Stimulated activated CD4-positive, alpha-beta T cell treated with anti-CD3 and anti-CD28 coated beads, Interleukin-4, amount 100 ng/mL, for 4 hours (primary cell): ENCODE results near the gene KIF20B.

Experiments used
- DNase-seq, 2 experiments: peaks; one replicate each; pipeline ENCODE4 v3.0.0-alpha.2; 2020

KIF20B gene

GRCh38 chr10:89701242-89702120 lies at the start of gene KIF20B:
Gene KIF20B (plus strand): TSS chr10:89701590. CDS start chr10:89705295, 3,705 bp downstream.
- peak; percentile 88 to 95 for DNase-seq

- no peak for DNase-seq
These were observed 49.3 kb upstream of the KIF20B start for GRCh38 chr10:89651916-89652573.

GRCh38 chr10:89652806-89653370 lies 48.5 kb upstream of the KIF20B start:
- no peak for DNase-seq

DNA sequence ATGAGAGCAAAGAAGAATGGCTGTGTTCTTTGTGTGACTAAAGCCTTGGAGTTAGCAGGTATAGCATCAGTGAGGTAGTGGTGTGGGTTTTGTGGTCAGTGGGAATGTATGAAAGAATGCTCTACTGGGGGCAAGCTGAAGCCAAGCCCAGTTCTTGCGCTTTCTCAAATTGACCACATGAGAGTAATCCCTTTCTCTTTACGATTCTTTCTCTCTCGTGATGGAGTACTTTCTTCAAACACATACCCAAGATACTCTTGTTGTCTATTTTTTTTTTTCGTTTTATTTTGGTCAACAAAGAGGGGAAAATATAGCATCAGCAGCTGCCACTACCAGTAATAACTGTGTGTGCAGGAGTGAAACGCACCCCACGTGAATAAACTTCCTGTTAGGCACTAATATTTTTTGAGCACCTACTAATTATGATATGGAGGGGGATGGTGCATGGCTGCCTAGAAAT lies 48.0 kb upstream of the KIF20B start:
- no peak for DNase-seq

- no peak for DNase-seq
These were observed 45.7 kb upstream of the KIF20B start for GRCh38 chr10:89655722-89656121.

DNA sequence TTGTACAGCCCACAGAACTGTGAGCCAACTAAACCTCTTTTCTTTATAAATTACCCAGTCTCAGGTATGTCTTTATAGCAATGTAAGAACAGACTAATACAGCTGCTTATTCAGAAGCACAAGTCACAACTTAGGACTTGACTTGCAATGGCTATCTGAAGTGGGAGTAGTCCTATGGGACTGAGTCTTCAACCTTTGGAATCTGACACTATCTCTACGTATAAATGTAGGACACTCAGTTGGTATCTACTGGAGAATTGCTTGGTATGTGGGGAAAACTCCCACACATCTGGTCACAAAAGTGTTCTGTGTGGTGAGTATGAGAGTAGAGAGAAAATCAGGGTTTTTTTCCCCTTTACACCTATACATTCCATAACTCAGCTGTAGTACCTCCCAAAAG lies 44.1 kb upstream of the KIF20B start:
- DNase-seq, result no peak

DNA sequence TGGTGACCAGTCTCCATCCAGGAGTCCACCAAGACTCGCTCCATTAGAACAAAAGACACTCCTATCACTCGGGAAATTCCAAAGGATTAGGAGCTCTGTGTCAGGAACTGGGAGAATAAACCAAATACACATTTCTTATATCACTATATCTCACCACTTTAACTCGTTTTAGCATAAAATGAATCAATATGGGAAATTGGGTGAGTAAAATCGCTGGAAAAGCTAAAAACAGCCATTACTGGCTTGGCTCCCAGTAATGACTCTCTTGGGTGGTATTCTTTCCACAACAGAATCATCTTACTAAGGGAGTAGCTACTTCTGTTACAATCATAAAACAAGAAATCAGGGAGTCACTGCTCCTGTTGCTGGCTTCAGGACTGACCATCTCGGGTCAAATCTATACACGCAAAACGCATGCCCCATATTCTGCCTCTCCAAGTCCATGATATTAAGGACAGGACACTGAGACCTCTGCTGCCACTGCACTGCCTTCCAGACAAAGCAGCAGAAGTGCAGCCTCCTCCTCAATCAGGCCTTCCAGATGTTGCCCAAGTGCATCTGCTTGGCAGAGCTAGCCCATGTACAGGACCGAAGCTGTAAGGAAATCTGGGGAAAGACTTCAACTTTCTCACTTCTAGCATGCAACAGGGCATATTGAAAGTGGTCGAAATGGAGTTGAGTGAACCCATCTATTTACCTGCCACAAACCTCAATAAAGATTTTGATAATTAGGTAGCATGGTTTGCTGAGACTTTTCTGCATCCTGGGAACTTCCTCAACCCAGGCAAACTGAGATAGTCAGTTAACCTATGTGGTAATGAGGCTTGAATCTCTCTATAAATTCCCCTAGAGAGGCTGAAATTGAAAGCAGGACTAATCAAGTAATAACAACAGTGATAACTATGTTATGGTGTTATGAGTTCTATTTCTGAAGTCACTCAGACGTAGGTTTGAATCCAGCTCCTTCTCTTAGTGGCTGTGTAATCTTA lies 42.0 kb upstream of the KIF20B start:
- DNase-seq, result no peak

DNA sequence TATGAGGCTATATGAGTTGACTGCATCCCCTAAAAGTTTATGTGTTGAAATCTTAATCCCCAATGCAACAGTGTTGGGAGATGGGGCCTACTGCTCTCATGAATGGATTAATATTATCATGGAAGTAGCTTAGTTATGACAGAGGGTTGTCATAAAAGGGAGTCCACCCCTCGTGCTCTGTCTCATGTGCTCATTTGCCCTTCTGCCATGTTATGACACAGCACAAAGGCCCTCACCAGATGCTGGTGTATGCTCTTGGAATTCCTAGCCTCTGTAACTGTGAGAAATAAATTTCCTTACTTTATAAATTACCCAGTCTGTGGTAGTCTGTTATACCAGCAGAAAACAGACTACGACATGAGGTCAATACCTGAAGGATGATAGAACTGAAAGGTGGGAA lies 38.8 kb upstream of the KIF20B start:
- no peak for DNase-seq

DNA sequence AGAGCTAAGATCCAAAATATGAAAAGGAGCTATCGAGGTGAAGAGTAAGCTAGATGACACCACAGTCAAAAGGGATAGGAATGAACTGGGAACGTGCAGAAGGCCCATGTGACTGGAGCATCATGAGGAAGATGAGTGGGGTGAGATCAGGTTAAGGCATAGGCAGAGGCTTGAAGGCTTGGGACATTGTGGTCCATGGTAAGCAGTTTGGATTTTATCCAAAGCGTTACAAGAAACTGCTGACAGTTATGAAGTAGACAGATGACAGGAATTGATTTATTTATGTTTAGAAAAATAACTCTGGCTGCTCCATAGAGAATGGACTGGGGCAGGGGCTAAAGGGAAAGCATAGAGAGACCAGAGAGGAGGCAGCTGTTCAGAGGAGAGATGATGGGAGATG lies 38.2 kb upstream of the KIF20B start:
- DNase-seq, result no peak

DNA sequence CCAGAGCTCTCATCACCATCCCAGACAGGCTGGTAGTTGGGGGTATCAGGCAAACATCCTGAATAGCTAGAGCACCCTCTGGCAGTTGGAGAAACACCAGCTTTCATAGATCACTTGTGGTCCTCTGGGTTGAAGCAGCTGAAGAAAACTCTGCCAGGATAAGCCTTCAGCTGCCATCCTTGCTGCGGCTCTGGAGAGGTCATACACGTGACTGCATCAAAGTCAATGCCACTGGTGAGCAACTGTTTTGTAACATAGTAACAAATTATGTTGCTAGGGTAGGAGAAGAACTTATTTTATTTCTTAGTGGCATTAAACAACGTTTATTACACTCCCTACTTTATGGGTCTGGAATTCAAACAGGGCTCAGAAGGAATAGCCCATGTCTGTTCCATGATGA lies 37.2 kb upstream of the KIF20B start:
- DNase-seq, result no peak

- no peak for DNase-seq
These were observed 36.1 kb upstream of the KIF20B start for GRCh38 chr10:89665302-89665701.

GRCh38 chr10:89666138-89666537 lies 35.3 kb upstream of the KIF20B start:
- no peak for DNase-seq

GRCh38 chr10:89668386-89669071 lies 32.9 kb upstream of the KIF20B start:
- DNase-seq, result no peak

- DNase-seq, result no peak
These were observed 31.4 kb upstream of the KIF20B start for GRCh38 chr10:89669985-89670384.

DNA sequence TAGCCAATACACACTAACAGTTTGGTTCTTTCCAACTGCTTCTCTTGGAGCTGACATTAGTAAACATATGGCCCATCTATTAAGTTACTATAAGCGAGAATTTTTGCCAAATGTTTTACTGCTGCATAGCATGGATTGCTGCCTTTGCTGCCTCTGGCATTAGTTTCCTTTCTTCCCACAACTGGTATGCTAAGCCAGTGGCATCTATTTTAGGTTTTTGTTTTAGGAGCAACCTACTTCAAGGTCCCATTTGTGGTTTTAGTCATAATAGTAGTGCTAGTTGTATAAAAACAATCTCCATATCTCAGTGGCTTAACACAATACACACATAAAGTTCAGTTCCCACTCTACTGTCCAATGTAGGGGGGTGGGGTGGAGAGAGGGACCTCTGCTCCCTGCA lies 30.5 kb upstream of the KIF20B start:
- no peak for DNase-seq

DNA sequence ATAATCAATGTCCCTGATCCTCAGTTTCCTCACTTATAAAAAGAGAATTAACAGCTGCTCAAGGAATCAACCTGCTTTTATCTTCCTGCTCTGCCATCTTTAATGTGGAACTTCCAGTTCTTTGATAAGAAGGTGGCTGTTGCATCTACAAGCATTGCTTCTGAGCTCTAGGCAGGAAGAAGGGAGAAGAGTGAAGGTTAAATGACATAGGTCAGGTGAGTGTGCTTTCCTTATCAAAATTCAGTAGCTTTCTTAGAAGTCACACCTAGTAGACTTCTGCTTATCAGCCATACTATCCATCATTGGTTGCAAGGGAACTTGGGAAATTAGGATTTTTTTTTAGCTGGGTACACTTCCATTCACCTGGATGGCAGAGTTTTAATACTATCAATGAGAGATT lies 24.0 kb upstream of the KIF20B start:
- no peak for DNase-seq

DNA sequence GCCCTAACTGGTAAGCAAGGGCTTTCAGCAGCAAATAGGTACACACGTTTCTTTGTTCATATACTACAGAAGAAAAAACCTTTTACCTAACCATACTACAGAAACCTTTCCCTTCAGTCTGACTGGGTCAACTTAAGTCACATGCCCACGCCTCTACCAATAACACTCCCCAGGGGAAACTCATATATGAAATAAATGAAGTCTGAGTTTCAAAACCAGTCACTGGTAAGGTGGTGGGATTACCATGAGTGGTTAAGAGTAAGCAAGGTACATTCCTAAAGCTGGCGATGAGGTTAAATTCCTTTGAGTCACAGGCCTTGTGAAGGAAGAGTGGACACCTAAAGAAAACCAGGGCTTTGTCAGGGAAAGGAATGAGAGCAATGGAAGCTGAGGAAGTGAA lies 21.4 kb upstream of the KIF20B start:
- no peak for DNase-seq

DNA sequence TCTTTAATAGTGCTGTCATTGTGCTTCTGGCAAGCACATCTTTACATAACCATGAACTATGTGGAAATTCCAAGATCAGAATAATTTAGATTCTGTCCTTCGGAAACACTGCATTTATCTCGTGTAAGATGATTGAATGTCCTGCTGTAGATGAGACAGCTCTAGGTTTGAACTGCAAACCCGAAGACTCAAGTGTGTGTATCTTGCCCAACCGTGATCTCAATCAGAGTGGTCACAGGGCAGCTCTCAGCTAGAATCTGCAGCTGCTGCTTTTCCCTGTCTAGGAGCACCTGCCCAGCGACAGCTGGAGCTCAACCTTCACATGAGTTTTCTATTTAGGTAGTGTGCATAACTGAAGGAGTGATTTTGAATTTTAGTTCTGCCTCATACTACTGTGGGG lies 17.5 kb upstream of the KIF20B start:
- DNase-seq, result no peak

DNA sequence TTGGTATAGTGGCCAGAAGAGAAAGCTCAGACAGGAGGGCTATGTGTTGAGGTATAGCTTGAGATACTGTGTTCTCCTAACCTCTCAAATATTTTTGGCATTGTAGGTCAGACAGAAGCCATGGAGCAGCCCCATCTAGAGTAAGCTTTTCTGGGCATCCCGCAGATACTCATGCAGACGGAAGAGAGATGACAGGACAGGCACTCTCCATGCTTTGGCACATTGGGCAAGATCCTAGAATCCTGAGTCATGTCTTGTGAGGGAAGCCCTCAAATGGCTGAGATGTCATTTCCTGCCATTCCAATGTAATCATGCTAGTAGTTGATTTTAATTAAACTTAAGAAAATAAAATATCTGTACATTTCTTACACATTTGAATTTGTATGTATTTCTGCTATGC lies 16.8 kb upstream of the KIF20B start:
- no peak for DNase-seq

- no peak for DNase-seq
These were observed 15.5 kb upstream of the KIF20B start for GRCh38 chr10:89685936-89686335.

DNA sequence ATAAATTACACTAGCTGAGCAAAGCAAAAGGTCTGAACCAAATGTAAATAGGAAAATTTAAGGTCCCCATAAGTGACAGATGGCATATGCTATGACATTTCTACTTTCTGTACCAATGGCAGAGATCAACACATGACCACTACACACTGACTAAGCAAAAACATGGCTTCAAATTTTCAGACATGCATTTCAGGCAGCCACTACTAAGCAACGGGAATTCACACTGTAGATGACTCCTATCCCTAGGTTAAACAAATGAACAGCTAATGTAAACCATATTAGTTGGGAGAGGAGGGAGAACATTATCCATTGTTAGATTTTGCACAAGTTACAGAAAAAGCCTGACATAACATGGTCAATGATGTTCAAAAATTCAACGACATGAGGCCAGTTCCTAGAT lies 11.4 kb upstream of the KIF20B start:
- no peak for DNase-seq

GRCh38 chr10:89692416-89692815 lies 9.0 kb upstream of the KIF20B start:
- DNase-seq, result no peak
